GM12878 (cell line): ENCODE results near the gene METTL18. TPM values are rescaled to one million over a fixed set of nuclear protein-coding genes. Genes with fewer than 3 reads are reported as not detected.

ENCODE experiments used
- ATAC-seq: fragments of 200-7000 bp; cut with Tn5 transposase; 3 replicates; pipeline ENCODE4 v1.9.1; 2020; ENCODE audit warnings: mild to moderate bottlenecking, moderate library complexity
- BruUV-seq: library from RNA; stranded (reverse); fragments of 400-500 nt; replicated peaks from 2 replicates; lab custom pipeline; 2021; lab: Mats Ljungman, UMichigan
- CTCF ChIA-PET: fragments of 300-600 bp; sonication (Branson Sonifier 250); formaldehyde crosslinking; extraction: SDS; loops from one replicate; lab custom pipeline; 2021; ENCODE audit warnings: inconsistent platforms; lab: Yijun Ruan, JAX
- POLR2A ChIA-PET: fragments of 350-600 bp; formaldehyde crosslinking; extraction: SDS; loops from one replicate; lab custom pipeline; 2021; ENCODE audit warnings: inconsistent platforms; lab: Charles Lee
- RAD21 ChIA-PET: fragments of 300-600 bp; sonication (Branson Sonifier 250); formaldehyde crosslinking; loops from one replicate; lab custom pipeline; 2023; ENCODE audit warnings: antibody characterized with exemption; ENCODE audit not compliant: unreplicated experiment; lab: Charles Lee
- SMC1A ChIA-PET: fragments of 300-600 bp; sonication (Branson Sonifier 250); formaldehyde crosslinking; loops from one replicate; lab custom pipeline; 2023; ENCODE audit not compliant: unreplicated experiment, uncharacterized antibody; lab: Charles Lee
- DNase-seq: peaks from one replicate; pipeline ENCODE4 v3.0.0-alpha.2; 2011; ENCODE audit warnings: low read depth, low spot score
- FAIRE-seq: peaks from 3 replicates; lab custom pipeline; 2011; peaks lifted over from hg19 to GRCh38; lab: Jason Lieb, UNC
- H2AFZ ChIP-seq: 2 replicates; pipeline ENCODE4 v1.6.0; 2011; ENCODE audit warnings: low read depth, low read length, control low read depth; ENCODE audit not compliant: control insufficient read depth
- H3K27ac ChIP-seq: 2 replicates; pipeline ENCODE4 v1.5.1; 2011; ENCODE audit warnings: control low read depth; ENCODE audit not compliant: control insufficient read depth, insufficient read depth
- H3K27me3 ChIP-seq, 2 experiments: replicated peaks in 1 of 2; 2 replicates each; pipeline versions ENCODE4 v1.6.0 to v1.6.1; 2011; ENCODE audit warnings: low read length in 1 of 2; ENCODE audit not compliant: control insufficient read depth in 2 of 2, insufficient read depth in 2 of 2
- H3K36me3 ChIP-seq, 2 experiments: 2 replicates each; pipeline ENCODE4 v1.5.1; 2011; ENCODE audit warnings: low read length in 1 of 2; ENCODE audit not compliant: control insufficient read depth in 2 of 2, insufficient read depth in 2 of 2
- H3K4me1 ChIP-seq: 2 replicates; pipeline ENCODE4 v1.6.1; 2011; ENCODE audit warnings: mild to moderate bottlenecking, low read length, moderate library complexity, mixed read lengths; ENCODE audit not compliant: control insufficient read depth, insufficient read depth
- H3K4me2 ChIP-seq: 2 replicates; pipeline ENCODE4 v1.6.0; 2011; ENCODE audit warnings: control low read depth; ENCODE audit not compliant: control insufficient read depth, insufficient read depth
- H3K4me3 ChIP-seq: fragments of 200-600 bp; sonication (generic); 2 replicates; pipeline ENCODE4 v1.5.1; 2016
- H3K79me2 ChIP-seq: 2 replicates; pipeline ENCODE4 v1.6.0; 2011; ENCODE audit warnings: low read length; ENCODE audit not compliant: control insufficient read depth, insufficient read depth
- H3K9ac ChIP-seq: 2 replicates; pipeline ENCODE4 v1.8.0; 2011; ENCODE audit warnings: low read length, control low read depth, mixed read lengths; ENCODE audit not compliant: control insufficient read depth, insufficient read depth
- H3K9me3 ChIP-seq: replicated peaks from 3 replicates; pipeline ENCODE4 v1.5.1; 2011; ENCODE audit warnings: mild to moderate bottlenecking, low read length; ENCODE audit not compliant: control insufficient read depth, insufficient read depth
- H4K20me1 ChIP-seq: 2 replicates; pipeline ENCODE4 v1.6.0; 2011; ENCODE audit not compliant: control insufficient read depth, insufficient read depth
- ATF7 ChIP-seq: fragments of 450-650 bp; IDR thresholded peaks from 2 replicates; pipeline ENCODE4 v1.6.1; 2016; ENCODE audit warnings: low read depth, mild to moderate bottlenecking
- CEBPB ChIP-seq, 2 experiments: fragments of 150-350 bp in 1 of 2; IDR thresholded peaks; 2 replicates each; pipeline ENCODE4 v1.6.1; 2012 to 2014; ENCODE audit warnings: low read depth in 2 of 2, low read length in 2 of 2, borderline replicate concordance in 1 of 2, inconsistent platforms in 1 of 2
- CTCF ChIP-seq, 3 experiments: IDR thresholded peaks in 2 of 3; conservative IDR thresholded peaks in 1 of 3; 2 replicates each; pipeline ENCODE4 v1.5.1; 2011; ENCODE audit warnings: low read depth in 3 of 3, low read length in 3 of 3, mild to moderate bottlenecking in 3 of 3, control low read depth in 2 of 3, moderate library complexity in 2 of 3, inconsistent platforms in 1 of 3, mixed read lengths in 1 of 3; ENCODE audit not compliant: control insufficient read depth in 2 of 3, insufficient read depth in 1 of 3; ENCODE audit errors: extremely low read depth in 1 of 3
- RAD21 ChIP-seq: IDR thresholded peaks from 2 replicates; pipeline ENCODE4 v1.6.1; 2011; ENCODE audit warnings: mild to moderate bottlenecking, low read depth, low read length, moderate library complexity; ENCODE audit not compliant: insufficient read depth
- SMAD1 ChIP-seq: fragments of 450-650 bp; IDR thresholded peaks from 2 replicates; pipeline ENCODE4 v1.6.1; 2018; ENCODE audit warnings: mild to moderate bottlenecking, low read depth; ENCODE audit not compliant: partially characterized antibody
- SMC3 ChIP-seq: IDR thresholded peaks from 2 replicates; pipeline ENCODE4 v1.6.1; 2011; ENCODE audit warnings: low read length, improper control_type of control experiment, borderline replicate concordance
- WGBS: methylation state at CpG from one replicate; pipeline ENCODE4 v1.1.6; 2016; ENCODE audit warnings: low lambda C conversion rate; ENCODE audit not compliant: insufficient replicate concordance, insufficient coverage; ENCODE audit errors: missing lambda C conversion rate; 5-methylcytosine and 5-hydroxymethylcytosine counted together
- in situ Hi-C: fragments of 300-500 bp; cut with MboI; formaldehyde crosslinking; loops from 9 replicates; pipeline ENCODE4 v1.14.3; 2018; ENCODE audit warnings: mixed read lengths
- intact Hi-C: fragments of 100-400 bp; cut with micrococcal nuclease; formaldehyde crosslinking; loops from one replicate; pipeline ENCODE4 v1.14.2; 2022; ENCODE audit not compliant: unreplicated experiment
- polyA plus RNA-seq, 11 experiments: library from polyadenylated mRNA; depleted of rRNA in 4 of 11; unstranded in 6 of 11; stranded (reverse) in 5 of 11; fragments of >200 nt; fragmentation: Nextera tagmentation in 4 of 11; fragmentation: Illumina TruSeq in 1 of 11; extraction: Ambion mirVana in 4 of 11; extraction: Trizol in 1 of 11; gene quantifications; 1 replicate in 1 of 11; 2 replicates in 10 of 11; pipeline versions ENCODE4 v1.2.1 to v1.2.3, GENCODE V29; 2011 to 2016; ENCODE audit warnings: inconsistent platforms in 2 of 11, missing spikeins in 2 of 11, low read depth in 1 of 11
- total RNA-seq, 4 experiments: library from RNA; depleted of rRNA in 3 of 4; stranded (reverse); fragments of >200 nt in 3 of 4; fragmentation: Illumina TruSeq in 1 of 4; extraction: Trizol in 1 of 4; gene quantifications; 2 replicates each; pipeline versions ENCODE4 v1.2.1 to v1.2.3, GENCODE V29; 2013 to 2021

METTL18 gene
- total and polyA plus RNA-seq, 10 of the 15 experiments (the other 5 are each of a cell fraction or from before 2014, with no cell fraction given), result 8.1 to 31.8 (median 12.8) TPM

DNA sequence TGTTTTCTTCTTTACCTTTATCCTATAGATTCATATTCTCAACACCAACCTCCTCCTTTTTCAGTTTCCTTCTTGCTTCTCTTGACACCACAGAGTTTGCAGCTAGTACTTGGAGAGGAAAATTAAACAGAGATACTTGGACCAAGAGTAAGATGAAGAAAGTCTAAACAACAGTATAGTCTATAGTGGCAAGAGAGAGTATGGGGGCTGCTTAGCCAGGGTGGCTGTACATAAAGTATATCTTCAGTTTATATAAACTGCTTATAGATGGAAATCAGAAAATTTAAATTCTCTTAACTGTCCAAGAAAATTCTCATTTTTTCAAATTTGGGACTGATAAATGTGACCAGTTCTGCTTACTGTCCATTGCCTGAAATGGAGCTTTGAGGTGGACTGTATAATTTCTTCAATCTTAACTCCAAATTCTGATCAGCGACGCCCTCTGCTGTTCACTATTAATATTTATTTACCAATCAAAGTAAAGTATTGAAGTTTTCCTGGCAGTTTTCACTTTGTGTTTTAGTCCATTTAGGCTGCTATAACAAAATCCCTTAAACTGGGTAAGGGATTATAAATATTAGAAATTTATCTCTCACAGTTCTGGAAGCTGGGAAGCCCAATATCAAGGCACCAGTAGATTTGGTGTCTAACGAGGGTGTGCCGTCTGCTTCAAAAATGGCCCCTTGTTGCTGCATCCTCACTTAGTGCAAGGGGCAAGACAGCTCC is 14.8 kb upstream of the METTL18 start:
- Histone ChIP-seq H2AFZ (no peak overlapping the region), H3K27ac (no peak overlapping the region), H3K79me2 (no peaks in the 10 kb centered on the region), H4K20me1 (no peaks in the 10 kb centered on the region), H3K27me3 (no peaks in the 10 kb centered on the region), H3K4me2 (no peak overlapping the region), H3K4me1 (no peaks in the 10 kb centered on the region), H3K36me3 (peaks cover 2 to 10% of the 10 kb centered on the region in 2 experiments), H3K9ac (no peak overlapping the region), H3K9me3 (no peaks in the 10 kb centered on the region), H3K4me3 (no peak overlapping the region)
- ChIA-PET CTCF (interaction anchor here (0.6 to 4.5 kb wide), 29 partner anchors 8 to 1467 kb away, joined by 3 to 38 read pairs (median 4); partner anchors contain the start of genes F5 and METTL18), SMC1A (interaction anchor here (0.6 to 3.4 kb wide), 16 partner anchors 10 to 1206 kb away, joined by 3 to 24 read pairs (median 4); partner anchors contain the start of gene F5), POLR2A (no interaction called here), RAD21 (interaction anchor here (0.9 to 1.9 kb wide), 5 partner anchors 78 to 223 kb away, joined by 3 to 11 read pairs (median 9); partner anchors contain the start of gene F5)
- intact Hi-C loops, result loop anchor here (1.0 kb wide), 3 partner anchors 208 to 259 kb away; partner anchors contain the start of gene F5
- FAIRE-seq (no peak), ATAC-seq (peak; percentile 77), DNase-seq (no peak)
- TF ChIP-seq RAD21, result peak; percentile 64
- peak; percentile 25 to 54 (median 51); a peak in 5 of 6 replicates for TF ChIP-seq CTCF (IDR thresholded peaks at IDR 0.05 in 2 of 3, conservative IDR thresholded peaks at IDR 0.05 in 1 of 3; ENCODE audit: control insufficient read depth in 2 of 3, extremely low read depth in 1 of 3, insufficient read depth in 1 of 3, low read depth in 3 of 3, low read length in 3 of 3)
- TF ChIP-seq SMAD1, result no peak
- no peak for TF ChIP-seq ATF7
- peak; percentile 55; the same call in 1 of the 2 replicates for TF ChIP-seq SMC3
- TF ChIP-seq CEBPB (IDR thresholded peaks at IDR 0.05; ENCODE audit: borderline replicate concordance in 1 of 2, low read depth in 2 of 2, low read length in 2 of 2), result no peak
- 49% methylated on average over 4 of the region's 4 CpGs for WGBS
- BruUV-seq, result no TSS peak
- in situ Hi-C loops, result no loop called here
